Activated CD8-positive, alpha-beta T cell treated with anti-CD3 and anti-CD28 coated beads for 36 hours (primary cell): ENCODE measurements around the gene PPT2. TPM values are rescaled to one million over a fixed set of nuclear protein-coding genes. Genes with fewer than 3 reads are reported as not detected.

ENCODE experiments used
- ATAC-seq: fragments of 200-7000 bp; cut with Tn5 transposase; one replicate; pipeline ENCODE4 v1.10.0; 2021; ENCODE audit warnings: mild to moderate bottlenecking, moderate library complexity
- CTCF ChIA-PET: fragments of 350-600 bp; sonication (Branson Sonifier 250); formaldehyde crosslinking; loops from one replicate; lab custom pipeline; 2021; ENCODE audit warnings: antibody characterized with exemption; lab: Charles Lee
- POLR2A ChIA-PET: fragments of 350-600 bp; sonication (Branson Sonifier 250); formaldehyde crosslinking; loops from one replicate; lab custom pipeline; 2021; ENCODE audit warnings: antibody characterized with exemption; lab: Charles Lee
- DNase-seq: peaks from one replicate; pipeline ENCODE4 v3.0.0-alpha.2; 2020
- H3K27ac Mint-ChIP-seq: one replicate; pipeline ENCODE4 v1.8.0; 2021; ENCODE audit warnings: mild to moderate bottlenecking, mixed read lengths
- H3K27me3 Mint-ChIP-seq: one replicate; pipeline ENCODE4 v1.8.0; 2021; ENCODE audit warnings: mixed read lengths
- H3K36me3 Mint-ChIP-seq: one replicate; pipeline ENCODE4 v1.8.0; 2021; ENCODE audit warnings: low read depth, mixed read lengths
- H3K4me1 Mint-ChIP-seq: one replicate; pipeline ENCODE4 v1.8.0; 2021; ENCODE audit warnings: low read depth, mixed read lengths
- H3K4me3 Mint-ChIP-seq: one replicate; pipeline ENCODE4 v1.8.0; 2021; ENCODE audit warnings: mild to moderate bottlenecking, moderate library complexity, mixed read lengths
- H3K9me3 Mint-ChIP-seq: one replicate; pipeline ENCODE4 v1.8.0; 2021; ENCODE audit warnings: mixed read lengths
- intact Hi-C: fragments of 100-400 bp; cut with micrococcal nuclease; formaldehyde crosslinking; loops from one replicate; pipeline ENCODE4 v1.10.0; 2022
- total RNA-seq, 2 experiments: library from RNA; stranded (reverse); gene quantifications; one replicate each; pipeline ENCODE4 v1.2.3, GENCODE V29; 2021
- TF ChIP-seq, protein P1 (sequence below): fragments of 200-600 bp; IDR thresholded peaks from one replicate; pipeline ENCODE4 v1.8.0; 2022; ENCODE audit warnings: antibody characterized with exemption, mild to moderate bottlenecking

The PPT2 gene
- total RNA-seq, 2 experiments from 2014 or later, result 14.4 to 21.7 TPM

DNA sequence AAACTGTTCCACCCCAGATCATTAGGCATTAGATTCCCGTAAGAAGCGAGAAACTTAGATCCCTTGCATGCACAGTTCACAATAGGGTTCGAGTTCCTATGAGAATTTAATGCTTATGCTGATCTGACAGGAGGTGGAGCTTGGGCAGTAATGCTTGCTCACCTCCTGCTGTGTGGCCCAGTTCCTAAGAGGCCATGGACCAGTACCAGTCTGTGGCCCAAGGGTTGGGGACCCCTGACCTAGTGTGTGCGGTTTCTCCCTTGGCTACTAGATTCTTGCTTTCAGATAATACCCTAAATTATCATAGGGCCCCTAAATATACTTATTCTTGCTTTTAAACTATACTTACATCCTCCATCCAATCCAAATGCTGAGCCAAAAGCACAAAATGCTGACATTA is 40.4 kb downstream of the PPT2 start:
- peak overlapping the region; percentile 99 for H3K27ac Mint-ChIP-seq
- intact Hi-C loops, result loop anchor here (2.0 kb wide), 2 partner anchors 16 to 64 kb away; partner anchors contain the start of genes FKBPL and RNF5
- peaks cover 8% of the 10 kb centered on the region for H3K36me3 Mint-ChIP-seq
- ATAC-seq, result no peak
- TF ChIP-seq, protein P1, sequence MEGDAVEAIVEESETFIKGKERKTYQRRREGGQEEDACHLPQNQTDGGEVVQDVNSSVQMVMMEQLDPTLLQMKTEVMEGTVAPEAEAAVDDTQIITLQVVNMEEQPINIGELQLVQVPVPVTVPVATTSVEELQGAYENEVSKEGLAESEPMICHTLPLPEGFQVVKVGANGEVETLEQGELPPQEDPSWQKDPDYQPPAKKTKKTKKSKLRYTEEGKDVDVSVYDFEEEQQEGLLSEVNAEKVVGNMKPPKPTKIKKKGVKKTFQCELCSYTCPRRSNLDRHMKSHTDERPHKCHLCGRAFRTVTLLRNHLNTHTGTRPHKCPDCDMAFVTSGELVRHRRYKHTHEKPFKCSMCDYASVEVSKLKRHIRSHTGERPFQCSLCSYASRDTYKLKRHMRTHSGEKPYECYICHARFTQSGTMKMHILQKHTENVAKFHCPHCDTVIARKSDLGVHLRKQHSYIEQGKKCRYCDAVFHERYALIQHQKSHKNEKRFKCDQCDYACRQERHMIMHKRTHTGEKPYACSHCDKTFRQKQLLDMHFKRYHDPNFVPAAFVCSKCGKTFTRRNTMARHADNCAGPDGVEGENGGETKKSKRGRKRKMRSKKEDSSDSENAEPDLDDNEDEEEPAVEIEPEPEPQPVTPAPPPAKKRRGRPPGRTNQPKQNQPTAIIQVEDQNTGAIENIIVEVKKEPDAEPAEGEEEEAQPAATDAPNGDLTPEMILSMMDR, result no peak
- H3K27me3 Mint-ChIP-seq, result no peaks in the 10 kb centered on the region
- POLR2A ChIA-PET, result interaction anchor here (1.6 to 2.0 kb wide), 2 partner anchors 17 to 22 kb away, joined by 4 to 13 read pairs; partner anchors contain the start of genes AGPAT1 and RNF5
- no peak for DNase-seq
- no peaks in the 10 kb centered on the region for H3K9me3 Mint-ChIP-seq
- CTCF ChIA-PET, result interaction anchor here (1.5 to 4.4 kb wide), 2 partner anchors 65 to 77 kb away, joined by 10 to 32 read pairs; partner anchors contain the start of genes ATF6B and FKBPL
- H3K4me3 Mint-ChIP-seq, result peak overlapping the region; percentile 94
- H3K4me1 Mint-ChIP-seq, result peaks cover 22% of the 10 kb centered on the region

DNA sequence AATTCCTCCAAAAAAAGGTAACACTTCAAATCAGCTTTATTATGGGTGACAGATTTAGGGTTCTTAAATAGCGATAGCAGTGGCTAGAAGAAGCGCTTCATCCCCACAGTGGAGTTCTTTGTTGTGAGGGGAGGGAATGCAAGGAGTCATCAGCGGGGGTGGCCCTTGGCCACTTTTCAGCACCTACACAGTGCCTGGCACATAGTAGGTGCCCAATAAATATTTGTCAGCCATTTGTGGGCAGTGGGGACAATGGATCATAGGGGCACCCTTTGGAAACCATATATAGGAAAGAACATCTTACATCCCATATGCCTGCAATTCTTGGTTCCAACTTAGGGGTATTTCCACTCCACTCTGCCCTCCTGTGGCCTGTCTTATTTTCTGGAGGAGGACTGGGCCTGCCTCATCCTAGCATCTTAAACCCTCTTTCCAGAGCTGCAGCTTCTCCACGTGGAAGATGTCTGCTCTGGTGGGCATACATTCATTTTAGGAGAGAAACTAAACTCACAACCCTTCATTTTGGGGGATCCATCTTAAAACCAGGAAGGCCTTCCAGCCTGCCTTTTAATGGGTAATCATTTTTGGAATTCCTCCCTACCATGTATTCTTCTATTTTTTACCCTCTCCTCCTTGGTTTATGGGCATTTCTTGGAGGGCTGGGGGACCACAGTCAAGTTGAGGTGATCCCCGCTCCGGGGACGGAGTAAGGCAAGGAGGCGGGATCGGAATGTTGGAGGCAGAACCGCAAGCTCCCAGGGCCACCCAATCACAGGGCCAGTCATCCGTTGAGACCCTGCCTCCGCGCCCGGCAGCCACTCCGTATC is 41.1 kb downstream of the PPT2 start:
- CTCF ChIA-PET, result interaction anchor here (0.8 to 4.4 kb wide), 10 partner anchors 16 to 77 kb away, joined by 3 to 32 read pairs (median 4); partner anchors contain the start of genes AGPAT1, ATF6B and FKBPL
- TF ChIP-seq, protein P1, result peak; percentile 68

DNA sequence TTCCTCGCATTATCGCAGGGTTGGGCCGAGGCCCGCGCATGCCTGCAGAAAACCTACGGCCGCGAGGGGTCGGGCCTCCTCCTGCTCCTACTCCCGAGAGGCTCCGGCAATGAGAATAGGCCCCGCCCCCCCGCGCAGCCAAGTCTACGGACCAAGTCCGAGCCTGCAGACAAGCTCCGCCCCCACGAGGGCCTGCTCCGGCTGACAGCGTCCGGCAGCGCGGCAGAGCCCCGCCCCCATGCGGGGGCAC is 41.6 kb downstream of the PPT2 start:
- Mint-ChIP-seq H3K9me3 (no peaks in the 10 kb centered on the region), H3K4me3 (peak overlapping the region; percentile 94), H3K4me1 (peaks cover 22% of the 10 kb centered on the region), H3K27ac (peak overlapping the region; percentile 99), H3K36me3 (peaks cover 7% of the 10 kb centered on the region), H3K27me3 (no peaks in the 10 kb centered on the region)
- TF ChIP-seq, protein P1, result no peak
- ATAC-seq (peak; percentile 88), DNase-seq (peak; percentile 100)
- intact Hi-C loops, result loop anchor here (2.0 kb wide), 2 partner anchors 17 to 65 kb away; partner anchors contain the start of genes FKBPL and RNF5
- ChIA-PET POLR2A (interaction anchor here (1.0 to 2.0 kb wide), 5 partner anchors 9 to 66 kb away, joined by 3 to 13 read pairs (median 4); partner anchors contain the start of genes AGPAT1, FKBPL and RNF5), CTCF (interaction anchor here (0.8 to 4.4 kb wide), 10 partner anchors 16 to 78 kb away, joined by 3 to 32 read pairs (median 4); partner anchors contain the start of genes AGPAT1, ATF6B and FKBPL)

More for the DNA sequence above, 41.1 kb downstream of the PPT2 start:
- H3K9me3 Mint-ChIP-seq, result no peaks in the 10 kb centered on the region
- DNase-seq, result peak; percentile 59
- POLR2A ChIA-PET, result interaction anchor here (1.0 to 2.0 kb wide), 5 partner anchors 8 to 65 kb away, joined by 3 to 13 read pairs (median 4); partner anchors contain the start of genes AGPAT1, FKBPL and RNF5
- no peak for ATAC-seq
- H3K27me3 Mint-ChIP-seq, result no peaks in the 10 kb centered on the region
- peak overlapping the region; percentile 94 for H3K4me3 Mint-ChIP-seq
- H3K36me3 Mint-ChIP-seq, result peaks cover 7% of the 10 kb centered on the region
- intact Hi-C loops, result loop anchor here (2.0 kb wide), 2 partner anchors 16 to 64 kb away; partner anchors contain the start of genes FKBPL and RNF5
- H3K4me1 Mint-ChIP-seq, result peaks cover 22% of the 10 kb centered on the region
- H3K27ac Mint-ChIP-seq, result peak overlapping the region; percentile 99

DNA sequence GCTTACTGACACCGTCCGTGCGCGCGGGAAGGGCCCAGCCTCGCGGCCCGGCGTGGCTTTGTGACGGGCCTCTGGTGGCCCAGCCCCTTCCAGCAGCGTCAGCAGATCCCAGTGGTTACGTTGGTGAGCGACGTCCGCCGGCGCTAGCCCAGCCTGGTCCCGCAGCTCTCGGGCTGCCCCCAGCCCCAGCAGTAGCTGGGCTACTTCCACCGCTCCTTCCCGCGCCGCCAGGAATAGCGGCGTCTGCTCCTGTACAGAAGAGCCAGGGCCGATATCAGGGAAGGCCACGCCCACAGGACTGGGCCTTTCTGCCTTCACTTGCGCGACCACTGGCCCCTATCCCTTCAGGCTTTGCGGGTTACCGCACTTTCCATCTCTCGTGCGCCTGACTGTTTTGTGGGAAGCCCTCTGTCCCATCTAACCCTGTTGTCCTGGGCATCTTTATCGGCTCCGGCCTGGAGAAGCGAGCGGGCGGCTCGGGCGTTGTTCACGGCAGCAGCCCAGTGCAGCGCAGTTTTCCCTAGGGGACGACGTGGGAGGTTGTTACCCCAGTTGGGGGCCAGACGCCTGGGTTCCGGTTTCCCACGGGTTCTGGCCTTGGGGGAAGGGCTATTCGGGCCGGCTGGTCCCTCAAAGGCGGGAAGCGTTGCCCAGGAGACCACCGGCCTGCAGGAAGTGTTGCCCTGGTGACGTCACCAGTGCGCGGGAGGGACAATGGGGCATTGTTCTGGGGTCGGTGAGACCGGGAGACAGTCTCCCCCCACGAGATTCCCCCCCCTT is 42.2 kb downstream of the PPT2 start:
- H3K27ac Mint-ChIP-seq, result peak overlapping the region; percentile 100
- TF ChIP-seq, protein P1, result no peak
- ATAC-seq (no peak), DNase-seq (peak; percentile 87)
- H3K4me1 Mint-ChIP-seq, result peaks cover 22% of the 10 kb centered on the region
- intact Hi-C loops, result loop anchor here (2.0 kb wide), 2 partner anchors 17 to 65 kb away; partner anchors contain the start of genes FKBPL and RNF5
- POLR2A ChIA-PET, result interaction anchor here (0.6 to 2.0 kb wide), 7 partner anchors 9 to 772 kb away, joined by 3 to 13 read pairs (median 4); partner anchors contain the start of genes AGPAT1, BRD2, FKBPL and RNF5
- H3K9me3 Mint-ChIP-seq, result no peaks in the 10 kb centered on the region
- H3K36me3 Mint-ChIP-seq, result peaks cover 5% of the 10 kb centered on the region
- CTCF ChIA-PET, result interaction anchor here (0.8 to 4.4 kb wide), 10 partner anchors 17 to 78 kb away, joined by 3 to 32 read pairs (median 4); partner anchors contain the start of genes AGPAT1, ATF6B and FKBPL
- no peaks in the 10 kb centered on the region for H3K27me3 Mint-ChIP-seq
- peak overlapping the region; percentile 94 for H3K4me3 Mint-ChIP-seq
